Measurements from ENCODE around the gene TMEM258. TPM values are rescaled to one million over a fixed set of nuclear protein-coding genes. Genes with fewer than 3 reads are reported as not detected.

The TMEM258 gene
- total and polyA plus RNA-seq, 10 of the 15 experiments (the other 5 are each of a cell fraction or from before 2014, with no cell fraction given), result 160 to 840 (median 326) TPM

- DNase-seq (ENCODE audit: low read depth, low spot score), result no peak
- Histone ChIP-seq H3K27me3 (replicated peaks in 1 of 2; ENCODE audit: control insufficient read depth in 2 of 2, insufficient read depth in 2 of 2, low read length in 1 of 2) (no peaks in the 10 kb centered on the region), H3K27ac (ENCODE audit: control insufficient read depth, insufficient read depth) (no peak overlapping the region), H3K79me2 (ENCODE audit: control insufficient read depth, insufficient read depth, low read length) (peaks cover 21% of the 10 kb centered on the region), H3K9me3 (replicated peaks; ENCODE audit: control insufficient read depth, insufficient read depth, low read length) (no peaks in the 10 kb centered on the region), H3K9ac (ENCODE audit: control insufficient read depth, insufficient read depth, low read length) (no peak overlapping the region), H3K4me1 (ENCODE audit: control insufficient read depth, insufficient read depth, low read length) (no peaks in the 10 kb centered on the region; the same call in 1 of the 2 replicates), H3K4me3 (no peak overlapping the region), H3K36me3 (ENCODE audit: control insufficient read depth in 2 of 2, insufficient read depth in 2 of 2, low read length in 1 of 2) (peaks cover 0 to 8% of the 10 kb centered on the region in 2 experiments; a peak in 2 of 4 replicates), H4K20me1 (ENCODE audit: control insufficient read depth, insufficient read depth) (no peaks in the 10 kb centered on the region), H3K4me2 (ENCODE audit: control insufficient read depth, insufficient read depth) (no peak overlapping the region), H2AFZ (ENCODE audit: control insufficient read depth, low read depth, low read length) (no peak overlapping the region)
- no peak for ATAC-seq
- in situ Hi-C loops (cut with MboI) (no loop called here), intact Hi-C loops (cut with micrococcal nuclease; ENCODE audit: unreplicated experiment) (no loop called here)
- TF ChIP-seq E2F8 (IDR thresholded peaks at IDR 0.05; ENCODE audit: low read depth, partially characterized antibody) (no peak), ATF3 (IDR thresholded peaks at IDR 0.05; ENCODE audit: borderline replicate concordance, extremely low read depth, low read depth, low read length) (no peak), KAT2A (conservative IDR thresholded peaks at IDR 0.05; ENCODE audit: control insufficient read depth, low read depth, low read length) (no peak), SUZ12 (IDR thresholded peaks at IDR 0.05; ENCODE audit: unreplicated experiment) (no peak), SIX5 (IDR thresholded peaks at IDR 0.05; ENCODE audit: low read depth, low read length, severe bottlenecking) (no peak)
- no peak for FAIRE-seq
- CTCF ChIA-PET, result interaction anchor here (1.2 to 10.8 kb wide), 3 partner anchors 14 to 24 kb away, joined by 3 to 141 read pairs (median 4); partner anchors contain the start of gene FADS2
- WGBS (ENCODE audit: insufficient coverage, insufficient replicate concordance, low lambda C conversion rate, missing lambda C conversion rate), result 63% methylated on average over 5 of the region's 5 CpGs
- BruUV-seq (replicated peaks), result no TSS peak
- POLR2A ChIA-PET, result interaction anchor here (1.1 to 1.3 kb wide), 3 partner anchors 14 to 22 kb away, joined by 3 to 6 read pairs (median 6); no protein-coding TSS in a partner anchor
- SMC1A ChIA-PET (ENCODE audit: uncharacterized antibody, unreplicated experiment), result interaction anchor here (1.3 kb wide), 2 partner anchors 12 to 22 kb away, joined by 3 to 4 read pairs; no protein-coding TSS in a partner anchor
- RAD21 ChIA-PET (ENCODE audit: unreplicated experiment), result no interaction called here
Measured at GRCh38 chr11:61811831-61812230, 19.4 kb upstream of the TMEM258 start.

Data from GM12878 (cell line).